ENCODE results near the gene MUC22. TPM values are rescaled to one million over a fixed set of nuclear protein-coding genes. Genes with fewer than 3 reads are reported as not detected.

The MUC22 gene
- polyA plus RNA-seq, 4 donors: not detected

- DNase-seq (peak; percentile 29 to 45), FAIRE-seq (no peak)
- WGBS, 3 donors: 38 to 57% (median 47%) methylated on average over 8 of the region's 8 CpGs
Measured at GRCh38 chr6:31083742-31084354, 73.6 kb downstream of the MUC22 start.

More at GRCh38 chr6:31083742-31084354, 73.6 kb downstream of the MUC22 start:
- no peak overlapping the region for H3K27ac ChIP-seq (ENCODE audit: low read depth in 1 of 3, low read length in 2 of 3)
- H3K4me1 ChIP-seq (ENCODE audit: control insufficient read depth in 3 of 3, insufficient read depth in 2 of 3, low read depth in 1 of 3, low read length in 2 of 3): peaks cover 0 to 3% (median 2%) of the 10 kb centered on the region in 3 donors
- H3K27me3 ChIP-seq (ENCODE audit: control insufficient read depth in 3 of 3, insufficient read depth in 3 of 3, low read length in 3 of 3): peaks cover 0 to 4% (median 0%) of the 10 kb centered on the region in 3 donors
- H3K4me3 ChIP-seq (ENCODE audit: low read depth in 1 of 3, low read length in 3 of 3): no peak overlapping the region
- no peaks in the 10 kb centered on the region for H3K9me3 ChIP-seq (ENCODE audit: control insufficient read depth in 2 of 2, insufficient read depth in 1 of 2, low read depth in 1 of 2, low read length in 1 of 2)
- H3K36me3 ChIP-seq (ENCODE audit: control insufficient read depth in 3 of 3, insufficient read depth in 2 of 3, low read depth in 1 of 3, low read length in 3 of 3): no peaks in the 10 kb centered on the region

Other genes with a start within 250 kb of the MUC22 start
- gene DDR1, start 126.0 kb upstream of the MUC22 start, polyA plus RNA-seq: 100 to 1,000 TPM in 1 of 4 donors, 10 to 100 TPM in 3; 45.7 to 185 (median 66.5) TPM
- gene GTF2H4, start 102.3 kb upstream of the MUC22 start, polyA plus RNA-seq: 10 to 100 TPM; 21.5 to 22.3 (median 22.1) TPM
- gene VARS2, start 96.2 kb upstream of the MUC22 start, polyA plus RNA-seq: 10 to 100 TPM; 25.4 to 54.9 (median 41.9) TPM
- gene SFTA2, start 78.3 kb upstream of the MUC22 start, polyA plus RNA-seq: 1 to 10 TPM in 2 of 4 donors, under 1 TPM in 1, not detected in 1; 0.83 to 3.2 (median 1.6) TPM
- 1 to 10 TPM in 2 of 4 donors, under 1 TPM in 2; 0.01 to 1.1 (median 0.57) TPM for gene MUCL3, start 69.5 kb upstream of the MUC22 start, polyA plus RNA-seq
- under 1 TPM in 3 of 4 donors, not detected in 1; 0.22 to 0.89 (median 0.81) TPM for gene MUC21, start 26.8 kb upstream of the MUC22 start, polyA plus RNA-seq
- not detected for gene C6orf15, start 102.1 kb downstream of the MUC22 start, polyA plus RNA-seq
- 10 to 100 TPM in 2 of 4 donors, 1 to 10 TPM in 1, under 1 TPM in 1; 0.19 to 40.5 (median 19.6) TPM for gene PSORS1C1, start 104.3 kb downstream of the MUC22 start, polyA plus RNA-seq
- gene CDSN, start 110.0 kb downstream of the MUC22 start, polyA plus RNA-seq: under 1 TPM in 1 of 4 donors, not detected in 3; 0.07 TPM
- gene PSORS1C2, start 128.6 kb downstream of the MUC22 start, polyA plus RNA-seq: not detected
- gene CCHCR1, start 147.3 kb downstream of the MUC22 start, polyA plus RNA-seq: 10 to 100 TPM; 13.2 to 29.0 (median 15.1) TPM
- 10 to 100 TPM in 1 of 4 donors, 1 to 10 TPM in 3; 1.8 to 12.8 (median 4.9) TPM for gene TCF19, start 148.1 kb downstream of the MUC22 start, polyA plus RNA-seq
- 10 to 100 TPM in 2 of 4 donors, 1 to 10 TPM in 1, under 1 TPM in 1; 0.10 to 32.0 (median 18.4) TPM for gene POU5F1, start 160.2 kb downstream of the MUC22 start, polyA plus RNA-seq